GDM1 (cell line): ENCODE results near the gene TRIM25.

Experiments
- DNase-seq: peaks from one replicate; lab custom pipeline; 2025; lab: John Stamatoyannopoulos, UW

TRIM25 gene

DNA sequence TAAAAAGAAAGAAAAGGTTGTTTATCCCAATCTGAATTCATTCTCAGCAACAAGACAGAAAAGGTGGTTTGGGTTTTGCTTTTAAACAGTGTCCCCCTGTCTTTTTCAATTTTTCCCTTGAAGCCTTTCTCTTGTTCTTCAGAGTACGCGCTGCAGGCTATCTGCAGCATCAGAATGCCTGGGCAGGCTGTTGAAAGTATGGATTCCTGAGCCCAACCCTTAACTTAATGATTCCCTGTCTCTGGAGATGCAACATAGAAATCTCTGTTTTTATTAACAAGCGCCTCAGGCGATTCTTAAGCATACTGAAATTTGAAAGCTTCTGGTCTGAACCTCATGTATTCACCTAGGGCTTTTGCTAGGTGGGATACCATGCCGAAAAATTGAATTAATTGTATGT is 47.8 kb downstream of the TRIM25 start:
- DNase-seq = no peak

GRCh38 chr17:56863974-56864373 is 49.9 kb downstream of the TRIM25 start:
- no peak for DNase-seq

DNA sequence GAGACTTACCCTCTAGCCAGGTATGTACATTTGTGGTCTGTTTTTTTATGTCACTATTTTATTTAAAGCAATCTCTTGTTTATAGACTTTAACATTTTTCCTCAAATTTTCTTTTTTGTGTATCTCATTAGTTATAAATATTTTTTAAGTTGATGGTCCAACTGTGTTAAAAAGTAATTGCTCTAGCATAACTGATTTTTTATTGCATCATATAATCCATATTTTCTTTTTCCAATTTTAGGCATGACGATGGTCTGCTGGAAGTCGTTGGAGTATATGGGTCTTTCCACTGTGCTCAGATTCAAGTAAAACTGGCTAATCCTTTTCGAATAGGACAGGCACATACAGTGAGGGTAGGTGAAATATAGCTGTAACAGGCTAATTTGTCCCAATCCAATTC is 52.0 kb downstream of the TRIM25 start:
- DNase-seq = no peak

GRCh38 chr17:56851008-56851407 is 62.8 kb downstream of the TRIM25 start:
- DNase-seq = no peak

DNA sequence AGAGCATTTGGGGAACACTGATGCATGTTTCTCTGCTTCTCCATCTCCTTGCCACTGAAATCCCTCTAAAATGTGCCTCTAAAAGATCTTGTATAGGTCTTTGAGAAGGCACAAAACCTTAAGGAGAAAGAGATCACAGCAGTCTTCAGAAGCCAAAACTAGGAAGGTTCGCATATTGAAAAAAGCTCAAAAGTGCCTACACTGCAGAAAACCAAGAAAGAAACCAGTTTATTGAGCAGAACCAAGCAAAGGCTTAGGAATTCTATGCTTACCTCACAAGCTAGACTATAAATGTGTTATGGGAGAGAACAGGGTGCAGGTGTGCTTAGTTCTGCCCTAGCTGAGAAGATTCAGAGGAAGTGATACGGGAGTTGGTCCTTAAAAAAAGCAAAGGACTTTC is 63.3 kb downstream of the TRIM25 start:
- DNase-seq = no peak

GRCh38 chr17:56849131-56849530 is 64.7 kb downstream of the TRIM25 start:
- no peak for DNase-seq

GRCh38 chr17:56847106-56847505 is 66.7 kb downstream of the TRIM25 start:
- DNase-seq = no peak

DNA sequence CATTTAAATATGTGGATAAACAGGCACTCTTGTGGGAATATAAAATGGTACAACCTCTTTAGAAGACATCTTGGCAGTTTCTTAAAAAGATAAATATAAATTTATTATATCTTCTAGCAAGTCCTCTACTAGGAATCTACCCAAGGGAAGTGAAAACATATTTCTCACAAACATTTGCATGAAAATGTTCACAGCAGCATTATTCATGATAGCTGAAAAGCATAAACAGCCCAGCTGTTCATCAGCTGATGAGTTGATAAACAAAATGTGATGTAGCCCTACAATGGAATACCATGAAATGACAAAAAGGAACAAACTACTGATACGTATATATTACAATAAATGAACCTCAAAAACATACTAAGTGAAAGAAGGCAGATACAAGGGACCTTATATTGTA is 67.9 kb downstream of the TRIM25 start:
- DNase-seq = no peak

DNA sequence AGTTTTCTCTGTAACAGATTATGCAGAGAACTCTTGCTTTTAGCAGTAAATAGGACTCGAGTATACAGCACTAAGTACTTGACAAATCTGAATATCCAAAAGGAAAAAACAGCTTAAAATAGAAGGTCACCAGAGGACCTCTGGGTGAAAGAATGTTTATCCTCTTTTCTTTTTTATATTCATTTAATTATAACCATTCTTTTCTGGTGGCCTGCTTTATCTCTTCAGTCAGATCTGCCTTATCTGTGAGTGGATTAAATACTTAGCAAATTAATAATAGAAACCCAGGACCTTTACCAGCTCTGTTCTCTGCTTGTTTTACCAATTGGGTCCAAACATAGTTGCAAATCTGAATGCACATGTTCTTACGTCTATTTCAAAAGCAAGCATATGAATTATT is 71.3 kb downstream of the TRIM25 start:
- DNase-seq = no peak

- DNase-seq = no peak
These were observed 75.2 kb downstream of the TRIM25 start for GRCh38 chr17:56838687-56839086.
